WTC11 (cell line): Measurements from ENCODE around the gene NUAK1. TPM values are rescaled to one million over a fixed set of nuclear protein-coding genes. Genes with fewer than 3 reads are reported as not detected.
A peak's percentile ranks its signal among the peaks of the same experiment; 100 is the strongest.

Experiments
- ATAC-seq: fragments of 200-7000 bp; cut with Tn5 transposase; 2 replicates; pipeline ENCODE4 v1.10.0; 2021; ENCODE audit warnings: mild to moderate bottlenecking, moderate library complexity
- CTCF ChIA-PET: fragments of 300-600 bp; sonication (Branson Sonifier 250); formaldehyde crosslinking; loops from one replicate; lab custom pipeline; 2021; ENCODE audit warnings: antibody characterized with exemption; lab: Charles Lee
- POLR2A ChIA-PET: fragments of 350-600 bp; sonication (Branson Sonifier 250); formaldehyde crosslinking; loops from one replicate; lab custom pipeline; 2021; ENCODE audit warnings: antibody characterized with exemption; lab: Charles Lee
- DNase-seq: peaks from one replicate; pipeline ENCODE4 v3.0.0; 2021; ENCODE audit warnings: low spot score
- H3K27ac Mint-ChIP-seq: 2 replicates; pipeline ENCODE4 v1.8.0; 2021; ENCODE audit warnings: mixed read lengths
- H3K27me3 Mint-ChIP-seq: 2 replicates; pipeline ENCODE4 v1.8.0; 2021; ENCODE audit warnings: low read depth, mild to moderate bottlenecking, moderate library complexity, mixed read lengths
- H3K36me3 Mint-ChIP-seq: 2 replicates; pipeline ENCODE4 v1.8.0; 2021; ENCODE audit warnings: mixed read lengths
- H3K4me1 Mint-ChIP-seq: 2 replicates; pipeline ENCODE4 v1.8.0; 2022; ENCODE audit warnings: mixed read lengths
- H3K4me3 Mint-ChIP-seq: 2 replicates; pipeline ENCODE4 v1.8.0; 2021; ENCODE audit warnings: mild to moderate bottlenecking, moderate library complexity, mixed read lengths
- H3K9me3 Mint-ChIP-seq: 2 replicates; pipeline ENCODE4 v1.8.0; 2021; ENCODE audit warnings: mixed read lengths
- CREM ChIP-seq: sonication (generic); formaldehyde crosslinking; IDR thresholded peaks from 2 replicates; pipeline ENCODE4 v1.8.1; 2022; ENCODE audit warnings: mild to moderate bottlenecking, missing genetic modification reagents, moderate library complexity
- EMX1 ChIP-seq: fragments of 250-450 bp; sonication (Bioruptor Pico); IDR thresholded peaks from 2 replicates; pipeline ENCODE4 v1.8.0; 2021; ENCODE audit warnings: mild to moderate bottlenecking
- ERG ChIP-seq: fragments of 250-450 bp; sonication (Bioruptor Pico); IDR thresholded peaks from 2 replicates; pipeline ENCODE4 v1.8.0; 2021; ENCODE audit warnings: mild to moderate bottlenecking
- ESRRA ChIP-seq: sonication (generic); formaldehyde crosslinking; IDR thresholded peaks from 2 replicates; pipeline ENCODE4 v1.8.1; 2022; ENCODE audit warnings: mild to moderate bottlenecking, missing genetic modification reagents, borderline replicate concordance
- ETV6 ChIP-seq: sonication (generic); formaldehyde crosslinking; IDR thresholded peaks from 2 replicates; pipeline ENCODE4 v1.8.1; 2022; ENCODE audit warnings: mild to moderate bottlenecking, missing genetic modification reagents
- FOXJ3 ChIP-seq: sonication (generic); formaldehyde crosslinking; IDR thresholded peaks from 2 replicates; pipeline ENCODE4 v1.9.0; 2021; ENCODE audit warnings: missing genetic modification reagents, mild to moderate bottlenecking, borderline replicate concordance
- FOXK1 ChIP-seq: sonication (generic); formaldehyde crosslinking; IDR thresholded peaks from 2 replicates; pipeline ENCODE4 v1.8.0; 2022; ENCODE audit warnings: mild to moderate bottlenecking, moderate library complexity, missing genetic modification reagents
- MLX ChIP-seq: sonication (generic); formaldehyde crosslinking; IDR thresholded peaks from 2 replicates; pipeline ENCODE4 v1.8.1; 2023; ENCODE audit warnings: mild to moderate bottlenecking, missing genetic modification reagents, moderate library complexity
- NFE2L1 ChIP-seq: sonication (generic); formaldehyde crosslinking; IDR thresholded peaks from 2 replicates; pipeline ENCODE4 v1.8.1; 2023; ENCODE audit warnings: missing genetic modification reagents
- NR3C1 ChIP-seq: sonication (generic); formaldehyde crosslinking; conservative IDR thresholded peaks from 2 replicates; pipeline ENCODE4 v1.8.1; 2023; ENCODE audit warnings: low read depth, mild to moderate bottlenecking, missing genetic modification reagents
- PRRX2 ChIP-seq: fragments of 250-450 bp; sonication (Bioruptor Pico); IDR thresholded peaks from 2 replicates; pipeline ENCODE4 v1.8.0; 2021; ENCODE audit warnings: mild to moderate bottlenecking
- RORB ChIP-seq: fragments of 250-450 bp; sonication (Bioruptor Pico); IDR thresholded peaks from 2 replicates; pipeline ENCODE4 v1.9.0; 2021; ENCODE audit warnings: mild to moderate bottlenecking
- TEAD1 ChIP-seq: sonication (generic); formaldehyde crosslinking; IDR thresholded peaks from 2 replicates; pipeline ENCODE4 v1.8.0; 2022; ENCODE audit warnings: mild to moderate bottlenecking, missing genetic modification reagents
- TEAD4 ChIP-seq: sonication (generic); formaldehyde crosslinking; IDR thresholded peaks from 2 replicates; pipeline ENCODE4 v1.8.0; 2022; ENCODE audit warnings: mild to moderate bottlenecking, missing genetic modification reagents
- USF2 ChIP-seq: sonication (generic); formaldehyde crosslinking; IDR thresholded peaks from 2 replicates; pipeline ENCODE4 v1.8.1; 2023; ENCODE audit warnings: mild to moderate bottlenecking, missing genetic modification reagents, moderate library complexity
- ZBTB21 ChIP-seq: sonication (generic); formaldehyde crosslinking; IDR thresholded peaks from 2 replicates; pipeline ENCODE4 v1.8.1; 2023; ENCODE audit warnings: mild to moderate bottlenecking, missing genetic modification reagents, borderline replicate concordance
- ZNF317 ChIP-seq: sonication (generic); formaldehyde crosslinking; IDR thresholded peaks from 2 replicates; pipeline ENCODE4 v1.8.1; 2023; ENCODE audit warnings: low read depth, mild to moderate bottlenecking, moderate library complexity, missing genetic modification reagents, borderline replicate concordance
- ZNF423 ChIP-seq: fragments of 250-450 bp; sonication (Bioruptor Pico); IDR thresholded peaks from 2 replicates; pipeline ENCODE4 v2.1.2; 2022; ENCODE audit warnings: mild to moderate bottlenecking, moderate library complexity
- total RNA-seq: library from RNA; stranded (reverse); gene quantifications from 3 replicates; pipeline ENCODE4 v1.2.3, GENCODE V29; 2021
- TF ChIP-seq, protein P1 (sequence below): sonication (generic); formaldehyde crosslinking; IDR thresholded peaks from 2 replicates; pipeline ENCODE4 v1.8.0; 2022; ENCODE audit warnings: mild to moderate bottlenecking, missing genetic modification reagents
- TF ChIP-seq, protein P2 (sequence below): fragments of 250-450 bp; sonication (Bioruptor Pico); IDR thresholded peaks from 2 replicates; pipeline ENCODE4 v1.9.0; 2021; ENCODE audit warnings: mild to moderate bottlenecking
- TF ChIP-seq, protein P3 (sequence below): sonication (generic); formaldehyde crosslinking; IDR thresholded peaks from 2 replicates; pipeline ENCODE4 v1.8.1; 2023; ENCODE audit warnings: mild to moderate bottlenecking, moderate library complexity, missing genetic modification reagents

The NUAK1 gene
- total RNA-seq, 1 experiment from 2014 or later: 15.9 TPM

- H3K4me1 Mint-ChIP-seq: peaks cover 90% of the 10 kb centered on the region
- TF ChIP-seq MLX (CRISPR knock-in tag): no peak
- peak; percentile 55; the same call in 1 of the 2 replicates for TF ChIP-seq TEAD4 (CRISPR knock-in tag)
- TF ChIP-seq TEAD1 (CRISPR knock-in tag): peak; percentile 80; the same call in 1 of the 2 replicates
- TF ChIP-seq ETV6 (CRISPR knock-in tag): peak; percentile 57; the same call in 1 of the 2 replicates
- TF ChIP-seq, all 79 proteins: peak for 3
- Mint-ChIP-seq H3K4me3 (no peak overlapping the region; the same call in 1 of the 2 replicates), H3K27ac (peak overlapping the region; percentile 97), H3K27me3 (peaks cover 7% of the 10 kb centered on the region), H3K36me3 (no peaks in the 10 kb centered on the region), H3K9me3 (no peaks in the 10 kb centered on the region)
- ChIA-PET POLR2A (interaction anchor here (1.0 to 1.4 kb wide), 2 partner anchors 9 to 101 kb away, joined by 3 to 6 read pairs; no protein-coding TSS in a partner anchor), CTCF (interaction anchor here (0.7 to 5.1 kb wide), 7 partner anchors 16 to 712 kb away, joined by 3 to 22 read pairs (median 3); no protein-coding TSS in a partner anchor)
- ATAC-seq (peak; percentile 63), DNase-seq (no peak)
These were observed 5.3 kb downstream of the NUAK1 start for GRCh38 chr12:106133136-106134087.

GRCh38 chr12:106132175-106133135 is 6.3 kb downstream of the NUAK1 start:
- ChIA-PET POLR2A (no interaction called here), CTCF (interaction anchor here (0.9 to 5.1 kb wide), 5 partner anchors 17 to 712 kb away, joined by 3 to 22 read pairs (median 6); no protein-coding TSS in a partner anchor)
- no peaks in the 10 kb centered on the region for H3K9me3 Mint-ChIP-seq
- no peaks in the 10 kb centered on the region for H3K36me3 Mint-ChIP-seq
- peaks cover 6% of the 10 kb centered on the region for H3K27me3 Mint-ChIP-seq
- ATAC-seq (peak; percentile 6), DNase-seq (no peak)
- TF ChIP-seq ZNF423 (CRISPR knock-in tag): 0 out of 2 replicates have a peak, but pooled peaks have one; percentile 18
- TF ChIP-seq, protein P1, sequence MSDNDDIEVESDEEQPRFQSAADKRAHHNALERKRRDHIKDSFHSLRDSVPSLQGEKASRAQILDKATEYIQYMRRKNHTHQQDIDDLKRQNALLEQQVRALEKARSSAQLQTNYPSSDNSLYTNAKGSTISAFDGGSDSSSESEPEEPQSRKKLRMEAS (CRISPR knock-in tag): no peak
- peak overlapping the region; percentile 15; the same call in 1 of the 2 replicates for H3K4me3 Mint-ChIP-seq
- peak overlapping the region; percentile 97 for H3K27ac Mint-ChIP-seq
- peaks cover 99% of the 10 kb centered on the region for H3K4me1 Mint-ChIP-seq

DNA sequence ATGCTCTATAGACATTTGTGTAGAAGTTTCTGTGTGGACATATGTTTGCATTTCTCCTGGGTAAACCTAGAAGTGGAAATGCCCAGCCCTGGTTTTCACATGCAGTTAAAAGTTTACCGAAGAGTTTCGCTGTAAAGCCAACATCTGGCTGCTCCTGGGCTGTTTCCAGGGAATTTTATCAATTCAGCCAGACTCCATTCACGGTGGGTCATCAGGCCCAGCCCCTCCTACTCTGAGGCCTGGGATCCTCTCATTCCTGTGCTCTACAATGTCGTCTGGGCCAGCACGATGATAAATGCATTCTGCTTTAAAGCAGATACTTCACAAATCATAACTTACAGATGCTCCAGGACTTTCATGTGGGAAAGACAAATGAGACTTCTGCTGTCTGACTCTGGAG is 7.1 kb downstream of the NUAK1 start:
- ATAC-seq (no peak), DNase-seq (no peak)
- no peaks in the 10 kb centered on the region for H3K9me3 Mint-ChIP-seq
- peak overlapping the region; percentile 97 for H3K27ac Mint-ChIP-seq
- TF ChIP-seq FOXJ3 (CRISPR knock-in tag): no peak
- TF ChIP-seq ERG: no peak
- no peak for TF ChIP-seq ZBTB21 (CRISPR knock-in tag)
- no peak for TF ChIP-seq FOXK1 (CRISPR knock-in tag)
- no peak for TF ChIP-seq NFE2L1
- TF ChIP-seq ESRRA: no peak
- no peak for TF ChIP-seq ZNF317 (CRISPR knock-in tag)
- TF ChIP-seq RORB: no peak
- TF ChIP-seq PRRX2 (CRISPR knock-in tag): no peak
- no peak for TF ChIP-seq USF2 (CRISPR knock-in tag)
- TF ChIP-seq, protein P2, sequence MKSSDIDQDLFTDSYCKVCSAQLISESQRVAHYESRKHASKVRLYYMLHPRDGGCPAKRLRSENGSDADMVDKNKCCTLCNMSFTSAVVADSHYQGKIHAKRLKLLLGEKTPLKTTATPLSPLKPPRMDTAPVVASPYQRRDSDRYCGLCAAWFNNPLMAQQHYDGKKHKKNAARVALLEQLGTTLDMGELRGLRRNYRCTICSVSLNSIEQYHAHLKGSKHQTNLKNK (CRISPR knock-in tag): no peak
- no peak for TF ChIP-seq CREM (CRISPR knock-in tag)
- TF ChIP-seq NR3C1: no peak
- TF ChIP-seq, protein P3, sequence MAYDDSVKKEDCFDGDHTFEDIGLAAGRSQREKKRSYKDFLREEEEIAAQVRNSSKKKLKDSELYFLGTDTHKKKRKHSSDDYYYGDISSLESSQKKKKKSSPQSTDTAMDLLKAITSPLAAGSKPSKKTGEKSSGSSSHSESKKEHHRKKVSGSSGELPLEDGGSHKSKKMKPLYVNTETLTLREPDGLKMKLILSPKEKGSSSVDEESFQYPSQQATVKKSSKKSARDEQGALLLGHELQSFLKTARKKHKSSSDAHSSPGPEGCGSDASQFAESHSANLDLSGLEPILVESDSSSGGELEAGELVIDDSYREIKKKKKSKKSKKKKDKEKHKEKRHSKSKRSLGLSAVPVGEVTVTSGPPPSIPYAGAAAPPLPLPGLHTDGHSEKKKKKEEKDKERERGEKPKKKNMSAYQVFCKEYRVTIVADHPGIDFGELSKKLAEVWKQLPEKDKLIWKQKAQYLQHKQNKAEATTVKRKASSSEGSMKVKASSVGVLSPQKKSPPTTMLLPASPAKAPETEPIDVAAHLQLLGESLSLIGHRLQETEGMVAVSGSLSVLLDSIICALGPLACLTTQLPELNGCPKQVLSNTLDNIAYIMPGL (CRISPR knock-in tag): no peak
- TF ChIP-seq EMX1 (CRISPR knock-in tag): no peak
- CTCF ChIA-PET: interaction anchor here (3.1 kb wide), 1 partner anchor 18 kb away, joined by 9 read pairs; no protein-coding TSS in a partner anchor
- H3K27me3 Mint-ChIP-seq: no peaks in the 10 kb centered on the region; the same call in 1 of the 2 replicates
- no peak overlapping the region for H3K4me3 Mint-ChIP-seq
- H3K36me3 Mint-ChIP-seq: no peaks in the 10 kb centered on the region
- POLR2A ChIA-PET: interaction anchor here (1.0 kb wide), 1 partner anchor 8 kb away, joined by 3 read pairs; no protein-coding TSS in a partner anchor
- peaks cover 99% of the 10 kb centered on the region for H3K4me1 Mint-ChIP-seq
